Astrocyte of the cerebellum (primary cell): ENCODE results near the gene KIF16B.
"Not testable (repeated sequence)": the region's sequence is repeated elsewhere in the genome, so short reads cannot be mapped to it uniquely, and the experiment has no call there.

Experiments used
- DNase-seq: peaks from one replicate; pipeline ENCODE4 v3.0.0-alpha.2; 2011; ENCODE audit warnings: low read depth
- H3K4me3 ChIP-seq: 2 replicates; pipeline ENCODE4 v1.5.1; 2011; ENCODE audit warnings: mild to moderate bottlenecking, low read depth, low read length, moderate library complexity
- CTCF ChIP-seq: IDR thresholded peaks from 2 replicates; pipeline ENCODE4 v1.5.1; 2012; ENCODE audit warnings: low read length, low read depth, moderate library complexity, mild to moderate bottlenecking; ENCODE audit errors: missing control alignments
- in situ Hi-C: cut with HindIII; loops from 2 replicates; pipeline ENCODE4 v1.10.0; 2017; ENCODE audit warnings: low sequenced_read_pairs

Gene KIF16B

GRCh38 chr20:16520154-16520553 is 53.1 kb downstream of the KIF16B start:
- no peak overlapping the region for H3K4me3 ChIP-seq
- no peak for TF ChIP-seq CTCF
- in situ Hi-C loops, result no loop called here
- no peak for DNase-seq

GRCh38 chr20:16519673-16520072 is 53.6 kb downstream of the KIF16B start:
- in situ Hi-C loops, DNase-seq, H3K4me3 ChIP-seq: not testable (repeated sequence)

- in situ Hi-C loops, result no loop called here
- no peak overlapping the region for H3K4me3 ChIP-seq
- DNase-seq, result no peak
- TF ChIP-seq CTCF, result no peak
Observed at GRCh38 chr20:16518784-16519084, 54.5 kb downstream of the KIF16B start.

- H3K4me3 ChIP-seq, result no peak overlapping the region
- in situ Hi-C loops, result no loop called here
- peak; percentile 66 for TF ChIP-seq CTCF
- peak; percentile 12 for DNase-seq
Observed at GRCh38 chr20:16517946-16518783, 55.1 kb downstream of the KIF16B start.

- DNase-seq, result no peak
- TF ChIP-seq CTCF, result no peak
- no peak overlapping the region for H3K4me3 ChIP-seq
- in situ Hi-C loops, result no loop called here
Observed at GRCh38 chr20:16516794-16517193, 56.5 kb downstream of the KIF16B start.

- no peak overlapping the region for H3K4me3 ChIP-seq
- no peak for DNase-seq
- no peak for TF ChIP-seq CTCF
- in situ Hi-C loops, result no loop called here
Observed at GRCh38 chr20:16515046-16515445, 58.2 kb downstream of the KIF16B start.

GRCh38 chr20:16514140-16514539 is 59.1 kb downstream of the KIF16B start:
- no peak overlapping the region for H3K4me3 ChIP-seq
- in situ Hi-C loops, result no loop called here
- DNase-seq, result no peak
- no peak for TF ChIP-seq CTCF
